ENCODE measurements around the gene SAMD8. TPM values are rescaled to one million over a fixed set of nuclear protein-coding genes. Genes with fewer than 3 reads are reported as not detected.

The SAMD8 gene
- total and polyA plus RNA-seq, 2 of the 8 experiments (the other 6 are each of a cell fraction or from before 2014, with no cell fraction given): 11.7 to 20.9 TPM

GRCh38 chr10:75201793-75202307 is 90.4 kb downstream of the SAMD8 start:
- H3K23ac ChIP-seq (ENCODE audit: insufficient read length): no peak overlapping the region
- H3K56ac ChIP-seq (replicated peaks; ENCODE audit: insufficient read length, low read depth, low read length): no peak overlapping the region
- no peak overlapping the region for H3K27ac ChIP-seq (ENCODE audit: low read depth, low read length)
- no peak overlapping the region for H2BK15ac ChIP-seq (ENCODE audit: low read length)
- H2BK12ac ChIP-seq (ENCODE audit: low read depth, low read length): no peak overlapping the region
- no peak overlapping the region for H3K9ac ChIP-seq (replicated peaks in 1 of 4; ENCODE audit: extremely low read depth in 1 of 4, low read depth in 3 of 4, low read length in 3 of 4)
- no peaks in the 10 kb centered on the region for H4K20me1 ChIP-seq (replicated peaks in 1 of 2; ENCODE audit: control insufficient read depth in 1 of 2, insufficient read depth in 2 of 2, low read length in 2 of 2)
- no peaks in the 10 kb centered on the region for H3K79me1 ChIP-seq (ENCODE audit: low read depth, low read length)
- FAIRE-seq (no peak), DNase-seq (ENCODE audit: low read depth in 1 of 2, low spot score in 2 of 2) (no peak)
- H3K14ac ChIP-seq (ENCODE audit: insufficient read length): no peak overlapping the region
- no peak overlapping the region for H2BK120ac ChIP-seq (replicated peaks; ENCODE audit: low read depth, low read length)
- no peaks in the 10 kb centered on the region for H3K27me3 ChIP-seq (replicated peaks in 1 of 4; ENCODE audit: control insufficient read depth in 3 of 4, extremely low read depth in 1 of 4, insufficient read depth in 3 of 4, low read length in 3 of 4)
- H2BK20ac ChIP-seq (ENCODE audit: low read length): no peak overlapping the region
- H3K9me3 ChIP-seq (ENCODE audit: insufficient read depth in 2 of 2, low read depth in 1 of 2, low read length in 1 of 2): no peaks in the 10 kb centered on the region
- H2AK5ac ChIP-seq (ENCODE audit: low read depth, low read length): no peak overlapping the region
- H4K91ac ChIP-seq (replicated peaks; ENCODE audit: insufficient read length, low read length): no peak overlapping the region
- no peaks in the 10 kb centered on the region for H3K36me3 ChIP-seq (ENCODE audit: control insufficient read depth in 2 of 4, insufficient read depth in 4 of 4, low read length in 3 of 4)
- H3K4me2 ChIP-seq (ENCODE audit: insufficient read depth in 1 of 2, low read depth in 2 of 2, low read length in 2 of 2): no peak overlapping the region
- 91% methylated on average over 9 of the region's 9 CpGs; no CpG with 5 or more reads in 1 of the 2 experiments for WGBS, 2 experiments (ENCODE audit: extremely low coverage in 1 of 2, insufficient coverage in 1 of 2, insufficient read length in 1 of 2, insufficient replicate concordance in 2 of 2, low coverage in 1 of 2, low lambda C conversion rate in 2 of 2, missing lambda C conversion rate in 1 of 2)
- H3K23me2 ChIP-seq (ENCODE audit: low read depth, low read length): no peaks in the 10 kb centered on the region
- ChIA-PET CTCF (ENCODE audit: partially characterized antibody) (interaction anchor here (0.7 to 0.9 kb wide), 3 partner anchors 15 to 94 kb away, joined by 3 to 5 read pairs (median 3); no protein-coding TSS in a partner anchor), POLR2A (ENCODE audit: partially characterized antibody) (interaction anchor here (3.7 to 36.7 kb wide), 2 partner anchors 9 to 26 kb away, joined by 34 to 801 read pairs; partner anchors contain the start of genes COMTD1 and VDAC2)
- no peak overlapping the region for H4K8ac ChIP-seq (ENCODE audit: extremely low read depth, insufficient read depth, low read length)
- no peak overlapping the region for H2BK5ac ChIP-seq (ENCODE audit: low read depth, low read length)
- no peak overlapping the region for H4K5ac ChIP-seq (ENCODE audit: insufficient read length, low read depth, low read length)
- no peaks in the 10 kb centered on the region for H3K79me2 ChIP-seq (ENCODE audit: control insufficient read depth in 1 of 2, insufficient read depth in 2 of 2, low read length in 2 of 2)
- H3K4me3 ChIP-seq (ENCODE audit: extremely low read depth in 1 of 4, insufficient read depth in 2 of 4, low read depth in 3 of 4, low read length in 4 of 4): no peak overlapping the region
- no peak overlapping the region for H3K18ac ChIP-seq (ENCODE audit: extremely low read depth, low read length)
- peaks cover 0 to under 1% (median 0%) of the 10 kb centered on the region in 4 experiments; a peak in 2 of 7 replicates for H3K4me1 ChIP-seq (replicated peaks in 1 of 4; ENCODE audit: control insufficient read depth in 3 of 4, insufficient read depth in 4 of 4, low read length in 3 of 4)
- H3K4ac ChIP-seq (replicated peaks; ENCODE audit: insufficient read length, low read depth, low read length): no peak overlapping the region
- no peak for TF ChIP-seq BRCA1 (IDR thresholded peaks at IDR 0.05; ENCODE audit: low read depth, low read length)
- no peak for TF ChIP-seq SIN3A (conservative IDR thresholded peaks at IDR 0.05 in 1 of 2, IDR thresholded peaks at IDR 0.05 in 1 of 2; ENCODE audit: low read depth in 1 of 2, low read length in 2 of 2)
- no peak overlapping the region for H2AFZ ChIP-seq (ENCODE audit: low read length)

Data from H1 (cell line).